Activated T-cell treated with anti-CD3 and anti-CD28 coated beads, Interleukin-2, amount 50 U/mL, for 72 hours (primary cell): Measurements from ENCODE around the gene RALBP1. TPM values are rescaled to one million over a fixed set of nuclear protein-coding genes. Genes with fewer than 3 reads are reported as not detected.
"Not testable (repeated sequence)": the region's sequence is repeated elsewhere in the genome, so short reads cannot be mapped to it uniquely, and the experiment has no call there.

ENCODE experiments used
- ATAC-seq, 2 donors: fragments of 150-1000 bp; cut with Tn5 transposase; replicated peaks in 1 of 2; 2 replicates each; pipeline ENCODE4 v1.10.0; 2021; ENCODE audit warnings: moderate library complexity in 2 of 2, mild to moderate bottlenecking in 1 of 2
- DNase-seq, 2 donors: peaks; one replicate each; pipeline ENCODE4 v3.0.0; 2021 to 2022; ENCODE audit warnings: mixed read lengths in 1 of 2
- H3K27ac Mint-ChIP-seq: one replicate; pipeline ENCODE4 v1.8.0; 2022; ENCODE audit warnings: mild to moderate bottlenecking, moderate library complexity, mixed read lengths
- H3K27me3 Mint-ChIP-seq: one replicate; pipeline ENCODE4 v1.8.0; 2022; ENCODE audit warnings: low read depth, mixed read lengths
- H3K36me3 Mint-ChIP-seq, 2 donors: one replicate each; pipeline ENCODE4 v1.8.0; 2022; ENCODE audit warnings: mixed read lengths in 2 of 2, mild to moderate bottlenecking in 1 of 2; ENCODE audit not compliant: insufficient read depth in 2 of 2
- H3K4me1 Mint-ChIP-seq: one replicate; pipeline ENCODE4 v1.8.0; 2022; ENCODE audit warnings: low read depth, mixed read lengths
- H3K4me3 Mint-ChIP-seq, 2 donors: one replicate each; pipeline ENCODE4 v1.8.0; 2022; ENCODE audit warnings: mild to moderate bottlenecking in 2 of 2, mixed read lengths in 2 of 2, moderate library complexity in 2 of 2
- H3K9me3 Mint-ChIP-seq, 2 donors: one replicate each; pipeline ENCODE4 v1.8.0; 2022; ENCODE audit warnings: mixed read lengths in 2 of 2
- total RNA-seq, 2 donors: library from RNA; stranded (reverse); gene quantifications; one replicate each; pipeline ENCODE4 v1.2.3, GENCODE V29; 2022

RALBP1 gene
- total RNA-seq, 2 donors from 2014 or later, result 48.4 to 58.7 TPM

DNA sequence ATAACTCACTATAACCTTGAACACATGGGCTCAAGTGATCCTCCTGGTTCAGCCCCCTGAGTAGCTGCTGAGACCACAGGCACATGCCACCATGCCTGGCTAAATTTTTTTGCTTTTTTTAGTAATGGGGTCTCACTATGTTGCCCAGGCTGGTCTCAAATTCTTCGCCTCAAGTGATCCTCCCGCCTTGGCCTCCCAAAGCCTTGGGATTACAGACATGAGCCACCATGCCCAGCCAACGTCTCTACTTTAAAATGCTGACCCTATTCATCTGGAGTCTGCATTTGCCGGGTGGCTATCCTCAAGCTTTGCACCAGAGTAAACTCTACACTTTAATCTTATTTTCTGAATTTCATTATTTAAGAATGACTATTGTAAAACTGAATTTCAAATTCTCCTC, 37.6 kb upstream of the RALBP1 start:
- no peak for DNase-seq
- no peaks in the 10 kb centered on the region for H3K9me3 Mint-ChIP-seq

GRCh38 chr18:9441061-9441460, 34.3 kb upstream of the RALBP1 start:
- H3K36me3 Mint-ChIP-seq, result no peaks in the 10 kb centered on the region
- DNase-seq, result no peak
- no peak for ATAC-seq
- H3K27ac Mint-ChIP-seq, result no peak overlapping the region
- H3K9me3 Mint-ChIP-seq, result no peaks in the 10 kb centered on the region
- peaks cover 6% of the 10 kb centered on the region for H3K27me3 Mint-ChIP-seq
- H3K4me1 Mint-ChIP-seq, result no peaks in the 10 kb centered on the region
- H3K4me3 Mint-ChIP-seq, result no peak overlapping the region

More for the DNA sequence above, 37.6 kb upstream of the RALBP1 start:
- no peak overlapping the region for H3K4me3 Mint-ChIP-seq
- peaks cover 6% of the 10 kb centered on the region for H3K4me1 Mint-ChIP-seq
- ATAC-seq, result no peak
- peaks cover 6% of the 10 kb centered on the region for H3K27me3 Mint-ChIP-seq
- H3K27ac Mint-ChIP-seq, result no peak overlapping the region
- H3K36me3 Mint-ChIP-seq, result no peaks in the 10 kb centered on the region

GRCh38 chr18:9444549-9444948, 30.8 kb upstream of the RALBP1 start:
- H3K4me3 Mint-ChIP-seq, result no peak overlapping the region
- H3K27ac Mint-ChIP-seq, result no peak overlapping the region
- peaks cover 2 to 5% of the 10 kb centered on the region in 2 donors for H3K36me3 Mint-ChIP-seq
- H3K9me3 Mint-ChIP-seq, result peaks cover 3 to 5% of the 10 kb centered on the region in 2 donors
- no peak for DNase-seq
- peaks cover 6% of the 10 kb centered on the region for H3K27me3 Mint-ChIP-seq
- H3K4me1 Mint-ChIP-seq, result no peaks in the 10 kb centered on the region
- ATAC-seq, result no peak

GRCh38 chr18:9446839-9447238, 28.5 kb upstream of the RALBP1 start:
- Mint-ChIP-seq H3K27me3 (peaks cover 6% of the 10 kb centered on the region), H3K36me3 (peaks cover 2 to 5% of the 10 kb centered on the region in 2 donors), H3K4me3 (no peak overlapping the region), H3K4me1 (no peaks in the 10 kb centered on the region), H3K9me3 (peaks cover 3 to 5% of the 10 kb centered on the region in 2 donors), H3K27ac (no peak overlapping the region)
- ATAC-seq, result no peak
- DNase-seq, result no peak

GRCh38 chr18:9447334-9447733, 28.0 kb upstream of the RALBP1 start:
- peaks cover 2 to 5% of the 10 kb centered on the region in 2 donors for H3K36me3 Mint-ChIP-seq
- no peak for DNase-seq
- H3K9me3 Mint-ChIP-seq, result peaks cover 3 to 5% of the 10 kb centered on the region in 2 donors
- H3K4me1 Mint-ChIP-seq, result no peaks in the 10 kb centered on the region
- H3K27me3 Mint-ChIP-seq, result peaks cover 6% of the 10 kb centered on the region
- ATAC-seq, result no peak
- H3K27ac Mint-ChIP-seq, result no peak overlapping the region
- no peak overlapping the region for H3K4me3 Mint-ChIP-seq

DNA sequence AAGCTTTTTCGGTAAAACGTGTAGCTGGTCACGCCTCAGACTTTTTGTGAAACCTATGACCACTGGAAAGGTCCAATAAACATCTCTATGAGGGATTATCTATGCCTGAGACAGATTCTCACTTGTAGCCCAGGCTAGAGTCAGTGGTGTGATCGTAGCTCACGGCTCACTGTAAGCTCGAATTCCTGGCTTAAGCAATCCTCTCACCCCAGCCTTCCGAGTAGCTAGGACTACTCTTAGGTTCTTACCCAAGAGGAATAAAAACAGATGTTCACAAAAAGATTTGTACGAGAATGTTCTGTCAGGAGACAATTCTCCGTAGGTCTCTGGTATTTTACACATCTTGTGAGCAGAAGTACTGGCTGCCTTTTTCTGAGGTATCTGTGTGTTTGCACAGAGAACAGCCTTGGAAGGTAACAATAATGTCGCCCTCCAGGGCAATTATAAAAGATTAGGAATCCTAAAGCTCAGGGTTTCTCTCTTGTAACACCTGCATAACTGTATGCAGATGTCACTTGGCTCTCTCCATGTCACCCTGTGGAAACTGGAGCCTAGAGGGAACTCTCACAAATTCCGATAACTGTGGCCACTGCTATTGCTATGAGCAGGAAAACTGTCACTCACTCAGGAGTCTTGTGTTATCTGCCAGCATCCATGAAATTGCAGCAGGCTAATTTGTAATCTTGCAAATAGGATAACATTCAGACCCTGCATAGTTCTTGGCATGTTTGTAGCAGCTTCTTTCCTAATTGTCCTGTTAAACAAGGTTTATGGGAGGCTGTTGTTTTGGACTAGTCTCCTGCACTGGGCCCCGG, 25.5 kb upstream of the RALBP1 start:
- Mint-ChIP-seq H3K4me3 (no peak overlapping the region), H3K27ac (no peak overlapping the region), H3K27me3 (peaks cover 6% of the 10 kb centered on the region), H3K9me3 (peaks cover 3 to 5% of the 10 kb centered on the region in 2 donors), H3K4me1 (no peaks in the 10 kb centered on the region), H3K36me3 (peaks cover 2 to 5% of the 10 kb centered on the region in 2 donors)
- DNase-seq (no peak), ATAC-seq (no peak)

DNA sequence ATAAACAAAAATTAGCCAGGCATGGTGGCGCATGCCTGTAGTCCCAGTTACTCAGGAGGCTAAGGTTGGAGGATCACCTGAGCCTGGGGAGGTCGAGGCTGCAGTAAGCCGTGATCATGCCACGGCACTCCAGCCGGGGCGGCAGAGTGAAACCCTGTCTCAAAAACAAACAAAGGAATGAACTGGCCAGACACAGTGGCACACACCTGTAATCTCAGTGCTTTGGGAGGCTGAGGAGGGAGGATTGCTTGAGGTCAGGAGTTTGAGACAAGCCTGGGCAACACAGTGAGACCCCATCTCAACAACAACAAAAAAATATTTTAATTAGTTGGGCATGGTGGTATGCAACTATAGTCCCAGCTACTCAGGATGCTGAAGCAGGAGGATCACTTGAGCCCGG, 24.4 kb upstream of the RALBP1 start:
- not testable (repeated sequence) for H3K9me3 Mint-ChIP-seq, H3K36me3 Mint-ChIP-seq, H3K27me3 Mint-ChIP-seq, ATAC-seq, H3K4me1 Mint-ChIP-seq, H3K27ac Mint-ChIP-seq, H3K4me3 Mint-ChIP-seq, DNase-seq

DNA sequence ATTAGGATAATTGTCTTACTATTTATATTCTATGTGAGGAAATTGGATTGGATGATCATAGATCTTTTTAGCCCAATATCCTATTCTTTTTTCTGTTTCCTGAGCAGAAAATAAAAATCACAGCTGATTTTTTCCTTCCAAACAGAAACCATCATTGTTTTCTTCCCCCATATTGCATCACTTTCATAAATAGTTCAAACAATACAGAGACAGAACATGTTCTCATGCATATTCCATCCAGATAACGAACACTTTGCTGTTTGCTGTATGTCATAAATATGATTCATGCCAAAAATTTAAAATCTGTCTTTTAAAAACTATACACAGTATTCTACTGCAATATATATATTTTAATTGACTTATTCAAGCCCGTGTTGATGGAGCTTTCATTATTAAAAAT, 22.0 kb upstream of the RALBP1 start:
- ATAC-seq, result no peak

GRCh38 chr18:9454061-9454703, 21.1 kb upstream of the RALBP1 start:
- Mint-ChIP-seq H3K27me3 (no peaks in the 10 kb centered on the region), H3K9me3 (peaks cover 16 to 17% of the 10 kb centered on the region in 2 donors)

More for the DNA sequence above, 22.0 kb upstream of the RALBP1 start:
- Mint-ChIP-seq H3K27ac (no peak overlapping the region), H3K4me3 (no peak overlapping the region), H3K4me1 (no peaks in the 10 kb centered on the region), H3K27me3 (no peaks in the 10 kb centered on the region), H3K9me3 (peaks cover 14% of the 10 kb centered on the region in 2 donors), H3K36me3 (peaks cover 12 to 16% of the 10 kb centered on the region in 2 donors)
- no peak for DNase-seq

DNA sequence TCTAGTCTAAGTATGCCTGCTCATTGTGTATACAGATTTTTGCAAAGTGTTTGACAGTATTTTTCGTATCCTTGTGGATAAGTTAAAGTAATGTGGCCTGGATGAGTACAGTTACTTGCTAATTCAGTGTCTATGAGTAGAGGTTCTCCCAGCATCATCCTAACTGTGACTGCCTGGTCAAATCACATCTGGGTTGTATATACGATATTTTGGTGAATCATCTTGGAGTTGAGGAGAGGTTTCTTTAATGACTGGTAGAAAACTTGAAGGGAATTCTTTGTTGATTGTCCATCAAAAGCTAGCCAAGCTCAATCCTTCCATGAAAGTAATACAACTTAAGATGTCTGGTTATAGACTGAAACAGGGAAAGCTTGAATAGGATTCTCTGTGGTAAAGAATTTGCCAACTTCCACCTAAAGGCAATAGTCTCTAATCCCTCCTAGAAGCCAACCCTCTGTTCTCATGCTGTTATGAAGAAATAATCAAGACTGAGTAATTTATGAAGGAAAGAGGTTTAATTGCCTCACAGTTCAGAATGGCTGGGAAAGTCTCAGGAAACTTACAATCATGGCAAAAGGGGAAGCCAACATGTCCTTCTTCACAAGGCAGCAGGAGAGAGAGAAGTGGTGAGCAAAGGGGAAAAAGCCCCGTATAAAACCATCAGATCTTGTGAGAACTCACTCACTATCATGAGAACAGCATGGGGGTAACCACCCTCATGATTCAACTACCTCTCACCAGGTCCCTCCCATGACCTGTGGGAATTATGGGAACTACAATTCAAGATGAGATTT, 19.4 kb upstream of the RALBP1 start:
- Mint-ChIP-seq H3K4me3 (no peak overlapping the region), H3K27ac (no peak overlapping the region)
- no peak for ATAC-seq

More at GRCh38 chr18:9454061-9454703, 21.1 kb upstream of the RALBP1 start:
- DNase-seq (no peak), ATAC-seq (no peak)
- Mint-ChIP-seq H3K27ac (no peak overlapping the region), H3K36me3 (peaks cover 14 to 16% of the 10 kb centered on the region in 2 donors), H3K4me3 (no peak overlapping the region), H3K4me1 (no peaks in the 10 kb centered on the region)

GRCh38 chr18:9466127-9466526, 9.2 kb upstream of the RALBP1 start:
- DNase-seq (no peak), ATAC-seq (no peak)
- Mint-ChIP-seq H3K27ac (no peak overlapping the region), H3K36me3 (peaks cover 10 to 12% of the 10 kb centered on the region in 2 donors), H3K27me3 (no peaks in the 10 kb centered on the region), H3K9me3 (peaks cover 12 to 20% of the 10 kb centered on the region in 2 donors), H3K4me1 (no peaks in the 10 kb centered on the region), H3K4me3 (no peak overlapping the region)

More for the DNA sequence above, 19.4 kb upstream of the RALBP1 start:
- Mint-ChIP-seq H3K4me1 (no peaks in the 10 kb centered on the region), H3K27me3 (no peaks in the 10 kb centered on the region), H3K9me3 (peaks cover 16 to 17% of the 10 kb centered on the region in 2 donors), H3K36me3 (peaks cover 14 to 16% of the 10 kb centered on the region in 2 donors)
- DNase-seq, result no peak

GRCh38 chr18:9466846-9467245, 8.5 kb upstream of the RALBP1 start:
- Mint-ChIP-seq H3K27me3 (peaks cover 4% of the 10 kb centered on the region), H3K9me3 (peaks cover 12 to 20% of the 10 kb centered on the region in 2 donors), H3K36me3 (peaks cover 10 to 12% of the 10 kb centered on the region in 2 donors), H3K4me1 (no peaks in the 10 kb centered on the region), H3K4me3 (no peak overlapping the region), H3K27ac (no peak overlapping the region)
- ATAC-seq, result no peak
- DNase-seq, result no peak

- DNase-seq, result no peak
- peaks cover 1% of the 10 kb centered on the region for H3K4me1 Mint-ChIP-seq
- no peak overlapping the region for H3K27ac Mint-ChIP-seq
- peaks cover 22% of the 10 kb centered on the region for H3K27me3 Mint-ChIP-seq
- ATAC-seq, result no peak
- peaks cover 10 to 12% of the 10 kb centered on the region in 2 donors for H3K36me3 Mint-ChIP-seq
- H3K4me3 Mint-ChIP-seq, result no peak overlapping the region
- peaks cover 12 to 20% of the 10 kb centered on the region in 2 donors for H3K9me3 Mint-ChIP-seq
These were observed 6.3 kb upstream of the RALBP1 start for GRCh38 chr18:9468998-9469397.
